ENCODE data around the gene DOK7.
"Not testable (repeated sequence)": the region's sequence is repeated elsewhere in the genome, so short reads cannot be mapped to it uniquely, and the experiment has no call there.

Gene DOK7

GRCh38 chr4:3443750-3444309, 19.3 kb upstream of the DOK7 start:
- no peak for DNase-seq

DNA sequence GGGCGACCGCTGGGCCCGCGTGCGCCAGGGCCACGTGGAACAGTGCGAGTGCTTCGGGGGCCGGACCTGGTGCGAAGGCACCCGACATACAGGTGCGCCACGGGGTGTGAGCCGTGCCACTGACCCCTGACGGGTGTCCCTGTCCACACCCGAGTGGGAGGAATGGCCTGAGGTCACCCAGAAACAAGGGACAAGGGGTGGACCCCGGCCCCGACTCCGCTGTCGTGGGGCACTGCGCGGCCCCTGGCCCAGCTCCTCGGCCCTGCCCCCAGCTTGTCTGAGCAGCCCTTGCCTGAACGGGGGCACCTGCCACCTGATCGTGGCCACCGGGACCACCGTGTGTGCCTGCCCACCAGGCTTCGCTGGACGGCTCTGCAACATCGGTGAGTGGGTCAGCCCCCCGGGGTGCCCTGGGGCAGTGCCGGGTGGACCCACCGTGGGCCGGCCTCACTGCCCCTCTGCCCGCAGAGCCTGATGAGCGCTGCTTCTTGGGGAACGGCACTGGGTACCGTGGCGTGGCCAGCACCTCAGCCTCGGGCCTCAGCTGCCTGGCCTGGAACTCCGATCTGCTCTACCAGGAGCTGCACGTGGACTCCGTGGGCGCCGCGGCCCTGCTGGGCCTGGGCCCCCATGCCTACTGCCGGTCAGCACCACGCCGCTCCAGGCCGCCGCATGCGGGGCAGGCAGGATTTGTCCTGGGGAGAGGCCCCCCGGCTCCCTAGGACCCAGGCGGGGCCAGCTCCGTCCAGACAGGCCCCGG, 18.6 kb upstream of the DOK7 start:
- no peak for DNase-seq

GRCh38 chr4:3445111-3445820, 17.8 kb upstream of the DOK7 start:
- no peak for DNase-seq

GRCh38 chr4:3445829-3446545, 17.1 kb upstream of the DOK7 start:
- DNase-seq: no peak

- no peak for DNase-seq
These were observed 16.3 kb upstream of the DOK7 start for GRCh38 chr4:3446631-3447320.

GRCh38 chr4:3447431-3448395, 15.4 kb upstream of the DOK7 start:
- no peak for DNase-seq

DNA sequence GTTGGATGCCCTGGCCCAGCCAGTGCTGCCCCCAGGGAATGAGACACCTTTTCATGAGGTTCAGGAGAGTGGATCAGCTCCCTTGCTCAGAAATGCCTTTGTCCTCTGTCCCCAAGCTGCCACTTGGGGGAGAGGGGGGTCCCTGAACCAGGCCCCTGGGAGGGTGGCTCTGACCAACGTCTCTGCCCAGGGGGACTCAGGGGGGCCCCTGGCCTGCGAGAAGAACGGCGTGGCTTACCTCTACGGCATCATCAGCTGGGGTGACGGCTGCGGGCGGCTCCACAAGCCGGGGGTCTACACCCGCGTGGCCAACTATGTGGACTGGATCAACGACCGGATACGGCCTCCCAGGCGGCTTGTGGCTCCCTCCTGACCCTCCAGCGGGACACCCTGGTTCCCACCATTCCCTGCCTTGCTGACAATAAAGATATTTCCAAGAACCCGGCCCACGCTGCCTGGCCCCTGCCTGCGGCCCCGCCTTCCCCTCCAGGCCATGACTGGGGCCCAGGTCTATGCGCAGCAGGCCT, 14.0 kb upstream of the DOK7 start:
- no peak for DNase-seq

DNA sequence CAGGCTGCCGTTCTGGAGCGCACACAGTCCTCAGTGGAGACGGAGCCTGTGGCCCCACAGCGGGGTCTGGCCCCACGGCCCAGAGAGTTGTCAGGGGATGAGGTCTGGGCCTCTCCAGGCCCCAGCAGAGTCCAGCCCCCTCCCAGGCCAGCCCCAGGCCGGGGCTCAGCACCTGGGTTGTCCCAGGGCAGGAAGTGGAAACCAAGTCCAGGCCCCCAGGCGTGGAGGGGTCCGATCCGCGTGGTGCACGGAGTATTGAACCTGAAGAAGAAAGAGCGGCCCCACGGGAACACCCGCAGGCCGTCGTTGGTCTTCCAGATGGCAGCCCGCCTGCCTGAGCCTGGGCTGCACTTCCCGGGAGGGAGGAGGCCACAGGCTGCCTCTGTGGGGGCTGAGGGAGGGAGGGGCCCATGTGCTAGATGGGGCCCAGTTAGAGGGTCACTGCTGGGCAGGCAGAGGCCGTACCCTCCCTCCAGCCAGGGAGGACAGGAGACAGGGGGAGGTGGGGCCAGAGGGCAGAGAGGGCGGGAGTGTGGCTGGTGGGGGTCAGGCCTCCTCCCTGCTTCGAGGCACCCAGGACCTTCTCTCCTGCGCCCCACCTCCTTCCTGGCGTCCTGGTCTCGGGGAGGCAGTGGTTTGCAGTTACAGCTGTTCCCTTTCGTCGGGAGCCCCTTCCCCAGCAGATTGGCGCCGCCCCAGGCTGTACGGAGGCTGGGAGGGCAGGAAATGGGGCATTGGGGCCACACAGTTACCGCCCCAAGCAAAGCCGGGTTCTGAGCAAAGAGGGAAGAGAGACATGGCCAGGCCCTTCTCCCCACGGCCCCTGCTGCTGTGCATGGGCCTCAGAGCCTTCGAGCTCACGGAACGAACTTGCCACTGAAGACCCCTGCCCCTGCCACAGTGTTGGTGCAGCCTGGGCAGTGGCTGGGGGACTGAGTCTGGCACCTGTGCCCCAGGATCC, 13.3 kb upstream of the DOK7 start:
- no peak for DNase-seq

DNA sequence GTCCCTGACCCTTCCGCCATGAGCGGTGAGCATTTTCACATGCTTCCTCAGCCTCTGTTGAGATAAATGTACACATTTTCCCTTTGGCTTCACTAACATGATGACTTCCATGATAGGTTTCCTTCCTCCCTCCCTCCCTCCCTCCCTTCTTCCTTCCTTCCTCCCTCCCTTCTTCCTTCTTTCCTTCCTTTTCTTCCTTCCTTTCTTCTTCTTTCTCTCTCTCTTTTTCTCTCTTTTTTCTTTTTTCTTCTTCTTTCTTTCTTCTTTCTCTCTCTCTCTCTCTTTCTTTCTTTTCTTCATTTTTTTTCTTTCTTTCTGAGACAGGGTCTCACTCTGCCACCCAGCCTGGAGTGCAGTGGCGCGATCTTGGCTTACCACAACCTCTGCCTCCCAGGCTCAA, 12.5 kb upstream of the DOK7 start:
- no peak for DNase-seq

GRCh38 chr4:3451956-3452355, 11.2 kb upstream of the DOK7 start:
- no peak for DNase-seq

- no peak for DNase-seq
These were observed 10.7 kb upstream of the DOK7 start for GRCh38 chr4:3452376-3452775.

DNA sequence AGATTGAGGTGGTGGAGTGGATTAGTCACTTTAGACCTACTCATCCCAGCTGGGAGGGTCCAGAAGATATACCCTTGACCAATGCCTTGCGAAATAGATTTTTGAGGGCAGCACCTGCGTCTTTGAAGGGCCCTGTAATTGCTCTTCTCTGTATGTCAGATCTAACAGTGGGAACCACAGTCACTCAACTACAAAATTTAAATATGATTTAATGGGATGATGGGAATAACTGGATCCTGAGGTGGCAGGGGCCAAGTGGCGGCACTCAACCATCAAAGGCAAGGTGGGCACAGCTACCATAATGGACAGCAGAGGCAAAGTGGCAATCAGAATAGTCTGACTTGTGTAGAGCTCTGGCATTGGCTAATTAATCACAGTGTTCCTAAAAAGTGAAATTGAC, 7.5 kb upstream of the DOK7 start:
- not testable (repeated sequence) for DNase-seq

DNA sequence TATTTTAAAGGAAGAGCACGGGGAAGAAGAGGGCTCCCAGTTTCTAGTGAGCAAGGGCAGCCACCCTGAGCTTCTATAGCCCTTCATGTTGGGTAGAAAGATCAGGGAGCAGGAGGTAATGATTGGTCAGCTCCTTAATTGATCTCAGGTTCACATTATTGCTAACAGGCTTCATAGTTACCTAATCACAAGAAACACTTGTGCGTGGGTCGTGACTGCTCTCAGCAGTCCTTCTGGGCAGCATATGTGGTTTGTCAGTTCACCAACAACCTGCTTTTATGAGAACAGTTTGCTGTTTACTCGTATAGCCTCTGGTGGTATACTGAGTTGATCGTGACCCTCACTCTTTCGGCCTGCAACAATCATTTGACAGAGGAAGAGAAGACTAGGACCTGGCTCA, 4.7 kb upstream of the DOK7 start:
- DNase-seq: no peak

GRCh38 chr4:3459156-3459555, 4.0 kb upstream of the DOK7 start:
- not testable (repeated sequence) for DNase-seq

DNA sequence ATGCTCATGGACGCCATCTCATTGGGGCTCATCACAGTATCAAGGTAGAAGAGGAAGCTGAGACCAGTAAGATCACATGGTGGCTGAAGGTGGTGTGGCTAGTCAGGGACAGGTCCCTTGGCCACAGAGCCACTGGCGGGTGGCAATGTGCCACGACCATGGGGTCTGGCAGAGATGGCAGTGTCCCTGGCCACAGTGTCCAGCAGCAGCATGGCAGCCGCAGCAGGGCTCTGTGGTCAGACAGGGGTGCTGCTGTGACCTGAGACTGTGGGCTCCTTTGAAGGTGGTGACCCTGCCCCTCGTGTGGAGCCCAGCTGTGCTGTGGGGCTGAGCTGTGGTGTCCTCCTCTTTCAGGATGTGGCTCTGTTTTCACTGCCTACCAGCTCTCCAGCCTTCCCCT, 2.2 kb upstream of the DOK7 start:
- DNase-seq: no peak

DNA sequence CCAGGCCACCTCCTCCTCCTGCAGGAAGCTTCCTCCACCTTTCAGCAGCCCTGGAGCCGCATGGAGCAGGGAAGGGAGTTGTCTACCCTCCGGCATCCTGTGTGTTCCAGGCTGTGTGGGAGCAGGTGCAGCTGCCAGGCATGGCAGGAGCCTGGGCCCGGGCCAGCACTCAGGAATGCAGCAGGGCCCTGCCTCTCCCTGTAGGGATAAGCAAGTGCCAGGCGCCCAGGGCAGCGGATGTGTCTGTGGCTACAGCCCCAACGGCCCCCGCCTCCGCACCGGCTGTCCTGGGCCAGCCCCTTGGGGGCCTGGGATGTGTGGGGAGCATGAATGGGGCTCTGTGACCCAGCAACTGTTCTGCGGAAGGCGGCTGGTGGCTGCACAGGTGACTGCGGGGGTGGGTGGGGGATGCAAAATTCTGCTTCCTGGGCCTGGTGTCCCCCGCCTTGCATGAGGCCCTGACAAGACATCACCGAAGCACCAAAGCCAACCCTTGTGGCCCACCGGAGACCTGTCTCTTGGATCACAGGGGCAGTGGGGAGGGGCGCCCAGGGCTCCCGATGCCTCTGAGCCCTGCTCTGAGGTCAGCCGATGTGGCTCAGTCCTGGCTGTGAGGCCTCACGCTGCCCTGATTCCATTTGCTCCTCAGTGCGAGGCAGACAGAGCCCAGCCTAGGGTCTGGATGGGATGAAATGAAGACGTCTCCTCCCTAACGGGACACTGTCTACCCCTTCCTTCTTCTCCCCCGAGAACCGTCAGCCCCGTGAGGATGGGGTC, 1.4 kb upstream of the DOK7 start:
- DNase-seq: peak; percentile 17

DNA sequence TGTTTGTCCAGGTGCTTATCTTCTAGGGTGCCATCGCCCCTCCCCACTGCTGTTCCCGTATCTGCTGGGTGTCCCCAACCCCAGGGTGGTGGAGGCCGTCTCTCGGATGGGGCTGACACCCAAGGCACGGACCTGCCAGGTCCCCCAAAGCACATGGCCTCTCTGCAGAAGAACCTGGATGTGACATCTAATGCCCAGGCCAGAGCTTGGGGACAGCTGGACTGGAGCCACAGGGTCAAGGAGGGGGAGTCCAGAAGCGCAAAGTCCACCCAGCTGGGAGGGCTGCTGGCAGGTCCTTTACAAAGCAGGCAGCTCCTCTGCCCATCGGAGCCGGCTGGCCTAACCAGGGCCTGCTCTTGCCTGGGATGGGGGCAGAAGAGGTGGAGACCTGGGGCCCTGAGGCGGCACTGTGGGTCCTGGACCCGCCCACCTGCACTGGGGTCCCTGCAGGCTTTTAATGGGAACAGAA, 751 bp upstream of the DOK7 start:
- DNase-seq: no peak

DNA sequence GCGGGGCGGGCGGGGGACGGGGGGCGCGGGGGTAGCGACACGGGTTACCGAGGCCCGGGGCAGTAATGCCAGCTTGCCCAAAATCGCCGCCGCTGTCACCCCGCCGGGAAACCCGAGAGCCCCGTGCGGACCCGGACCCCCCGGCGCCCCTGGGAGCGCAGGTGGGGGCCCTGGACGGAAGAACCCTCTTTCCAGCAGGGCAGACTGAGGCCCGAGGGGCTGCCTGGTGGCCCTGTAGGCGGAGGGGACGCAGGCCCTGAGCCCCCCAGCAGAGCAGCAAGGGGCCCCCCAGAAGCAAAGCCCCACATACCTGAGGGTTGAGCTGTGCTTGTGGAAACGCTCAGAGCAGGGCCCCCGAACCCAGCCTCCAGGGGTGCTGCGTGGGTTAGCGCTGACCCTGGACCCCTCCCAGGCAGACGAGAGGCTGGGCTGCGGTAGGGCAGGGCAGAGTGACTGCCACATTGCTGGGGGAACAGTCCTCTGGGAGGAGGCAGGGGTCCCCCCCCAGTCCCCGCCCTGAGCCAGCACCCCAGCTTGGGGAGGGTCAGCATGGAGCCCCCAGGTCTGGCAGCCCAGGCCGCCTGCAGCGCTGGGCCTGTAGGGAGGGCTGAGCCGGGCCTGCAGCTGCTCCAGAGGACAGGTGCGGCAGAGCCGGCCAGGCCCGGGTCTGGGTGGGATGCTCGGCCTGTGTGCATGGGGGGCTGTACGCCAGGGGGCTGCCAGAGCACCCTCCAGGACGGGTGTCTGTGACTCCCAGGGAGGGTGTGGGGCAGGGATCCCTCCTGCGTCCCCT, 646 bp downstream of the DOK7 start:
- no peak for DNase-seq

Measured in DMS153 (cell line).